WTC11 (cell line): ENCODE measurements around the gene TAS2R31. TPM values are rescaled to one million over a fixed set of nuclear protein-coding genes. Genes with fewer than 3 reads are reported as not detected.

Experiments
- ATAC-seq: fragments of 200-7000 bp; cut with Tn5 transposase; 2 replicates; pipeline ENCODE4 v1.10.0; 2021; ENCODE audit warnings: mild to moderate bottlenecking, moderate library complexity
- CTCF ChIA-PET: fragments of 300-600 bp; sonication (Branson Sonifier 250); formaldehyde crosslinking; loops from one replicate; lab custom pipeline; 2021; ENCODE audit warnings: antibody characterized with exemption; lab: Charles Lee
- POLR2A ChIA-PET: fragments of 350-600 bp; sonication (Branson Sonifier 250); formaldehyde crosslinking; loops from one replicate; lab custom pipeline; 2021; ENCODE audit warnings: antibody characterized with exemption; lab: Charles Lee
- DNase-seq: peaks from one replicate; pipeline ENCODE4 v3.0.0; 2021; ENCODE audit warnings: low spot score
- H3K27ac Mint-ChIP-seq: 2 replicates; pipeline ENCODE4 v1.8.0; 2021; ENCODE audit warnings: mixed read lengths
- H3K27me3 Mint-ChIP-seq: 2 replicates; pipeline ENCODE4 v1.8.0; 2021; ENCODE audit warnings: low read depth, mild to moderate bottlenecking, moderate library complexity, mixed read lengths
- H3K36me3 Mint-ChIP-seq: 2 replicates; pipeline ENCODE4 v1.8.0; 2021; ENCODE audit warnings: mixed read lengths
- H3K4me1 Mint-ChIP-seq: 2 replicates; pipeline ENCODE4 v1.8.0; 2022; ENCODE audit warnings: mixed read lengths
- H3K4me3 Mint-ChIP-seq: 2 replicates; pipeline ENCODE4 v1.8.0; 2021; ENCODE audit warnings: mild to moderate bottlenecking, moderate library complexity, mixed read lengths
- H3K9me3 Mint-ChIP-seq: 2 replicates; pipeline ENCODE4 v1.8.0; 2021; ENCODE audit warnings: mixed read lengths
- CTCF ChIP-seq: fragments of 200-600 bp; IDR thresholded peaks from 2 replicates; pipeline ENCODE4 v1.8.0; 2022; ENCODE audit warnings: antibody characterized with exemption
- ERG ChIP-seq: fragments of 250-450 bp; sonication (Bioruptor Pico); IDR thresholded peaks from 2 replicates; pipeline ENCODE4 v1.8.0; 2021; ENCODE audit warnings: mild to moderate bottlenecking
- FOXK1 ChIP-seq: sonication (generic); formaldehyde crosslinking; IDR thresholded peaks from 2 replicates; pipeline ENCODE4 v1.8.0; 2022; ENCODE audit warnings: mild to moderate bottlenecking, moderate library complexity, missing genetic modification reagents
- GABPB1 ChIP-seq: sonication (generic); formaldehyde crosslinking; IDR thresholded peaks from 2 replicates; pipeline ENCODE4 v1.8.1; 2023; ENCODE audit warnings: mild to moderate bottlenecking, missing genetic modification reagents
- GRHL2 ChIP-seq: fragments of 250-450 bp; sonication (Bioruptor Pico); IDR thresholded peaks from 2 replicates; pipeline ENCODE4 v1.8.0; 2022; ENCODE audit warnings: mild to moderate bottlenecking, moderate library complexity; ENCODE audit not compliant: insufficient replicate concordance, severe bottlenecking
- GTF2I ChIP-seq: fragments of 250-450 bp; sonication (Bioruptor Pico); conservative IDR thresholded peaks from 2 replicates; pipeline ENCODE4 v1.4.0; 2021; ENCODE audit warnings: mild to moderate bottlenecking
- IRF1 ChIP-seq: sonication (generic); formaldehyde crosslinking; IDR thresholded peaks from 2 replicates; pipeline ENCODE4 v1.8.0; 2023; ENCODE audit warnings: missing genetic modification reagents
- IRF2 ChIP-seq: sonication (generic); formaldehyde crosslinking; IDR thresholded peaks from 2 replicates; pipeline ENCODE4 v1.8.0; 2022; ENCODE audit warnings: low read depth, missing genetic modification reagents, borderline replicate concordance
- JUN ChIP-seq: sonication (generic); formaldehyde crosslinking; IDR thresholded peaks from 2 replicates; pipeline ENCODE4 v1.8.0; 2023; ENCODE audit warnings: mild to moderate bottlenecking, missing genetic modification reagents
- KAT7 ChIP-seq: sonication (generic); formaldehyde crosslinking; IDR thresholded peaks from 2 replicates; pipeline ENCODE4 v1.8.1; 2023; ENCODE audit warnings: missing genetic modification reagents, mild to moderate bottlenecking, borderline replicate concordance
- MLX ChIP-seq: sonication (generic); formaldehyde crosslinking; IDR thresholded peaks from 2 replicates; pipeline ENCODE4 v1.8.1; 2023; ENCODE audit warnings: mild to moderate bottlenecking, missing genetic modification reagents, moderate library complexity
- NFATC4 ChIP-seq: fragments of 250-450 bp; sonication (Bioruptor Pico); IDR thresholded peaks from 2 replicates; pipeline ENCODE4 v1.9.0; 2021; ENCODE audit warnings: mild to moderate bottlenecking
- NR3C1 ChIP-seq: sonication (generic); formaldehyde crosslinking; conservative IDR thresholded peaks from 2 replicates; pipeline ENCODE4 v1.8.1; 2023; ENCODE audit warnings: low read depth, mild to moderate bottlenecking, missing genetic modification reagents
- PRRX2 ChIP-seq: fragments of 250-450 bp; sonication (Bioruptor Pico); IDR thresholded peaks from 2 replicates; pipeline ENCODE4 v1.8.0; 2021; ENCODE audit warnings: mild to moderate bottlenecking
- ZBTB43 ChIP-seq: sonication (generic); formaldehyde crosslinking; IDR thresholded peaks from 2 replicates; pipeline ENCODE4 v1.8.1; 2023; ENCODE audit warnings: mild to moderate bottlenecking, missing genetic modification reagents
- ZNF263 ChIP-seq: sonication (generic); formaldehyde crosslinking; IDR thresholded peaks from 2 replicates; pipeline ENCODE4 v1.8.1; 2022; ENCODE audit warnings: low read depth, mild to moderate bottlenecking, moderate library complexity, missing genetic modification reagents
- ZNF281 ChIP-seq: sonication (generic); formaldehyde crosslinking; IDR thresholded peaks from 2 replicates; pipeline ENCODE4 v1.8.0; 2023; ENCODE audit warnings: mild to moderate bottlenecking, missing genetic modification reagents
- ZNF416 ChIP-seq: fragments of 250-450 bp; sonication (Bioruptor Pico); IDR thresholded peaks from 2 replicates; pipeline ENCODE4 v1.9.0; 2021; ENCODE audit warnings: mild to moderate bottlenecking, inconsistent platforms
- ZNF671 ChIP-seq: fragments of 250-450 bp; sonication (Bioruptor Pico); IDR thresholded peaks from 2 replicates; pipeline ENCODE4 v1.8.0; 2021; ENCODE audit warnings: mild to moderate bottlenecking
- ZSCAN18 ChIP-seq: fragments of 250-450 bp; sonication (Bioruptor Pico); IDR thresholded peaks from 2 replicates; pipeline ENCODE4 v2.1.2; 2022; ENCODE audit warnings: mild to moderate bottlenecking, moderate library complexity
- total RNA-seq: library from RNA; stranded (reverse); gene quantifications from 3 replicates; pipeline ENCODE4 v1.2.3, GENCODE V29; 2021

TAS2R31 gene
- total RNA-seq, 1 experiment from 2014 or later = 1.9 TPM

GRCh38 chr12:11071414-11071813 lies 40.2 kb upstream of the TAS2R31 start:
- ATAC-seq (peak; percentile 93), DNase-seq (no peak)
- Mint-ChIP-seq H3K4me1 (peaks cover 17% of the 10 kb centered on the region), H3K27ac (no peak overlapping the region), H3K4me3 (no peak overlapping the region), H3K27me3 (peaks cover 24% of the 10 kb centered on the region), H3K9me3 (0 out of 2 replicates have a peak, but pooled peaks cover 5% of the 10 kb centered on the region), H3K36me3 (no peaks in the 10 kb centered on the region)
- TF ChIP-seq MLX (CRISPR knock-in tag) (no peak), IRF2 (CRISPR knock-in tag) (no peak), GABPB1 (peak; percentile 67), ZNF671 (no peak), ERG (no peak)
- POLR2A ChIA-PET = no interaction called here
- CTCF ChIA-PET = no interaction called here

GRCh38 chr12:11070999-11071398 lies 39.8 kb upstream of the TAS2R31 start:
- Mint-ChIP-seq H3K4me1 (peaks cover 17% of the 10 kb centered on the region), H3K4me3 (no peak overlapping the region), H3K27ac (no peak overlapping the region), H3K27me3 (peaks cover 24% of the 10 kb centered on the region), H3K36me3 (no peaks in the 10 kb centered on the region), H3K9me3 (0 out of 2 replicates have a peak, but pooled peaks cover 5% of the 10 kb centered on the region)
- ChIA-PET POLR2A (no interaction called here), CTCF (no interaction called here)
- TF ChIP-seq GRHL2 (CRISPR knock-in tag) (no peak), MLX (CRISPR knock-in tag) (no peak), GTF2I (CRISPR knock-in tag) (no peak), NFATC4 (CRISPR knock-in tag) (no peak), ZNF281 (no peak), ZBTB43 (no peak), ZNF416 (CRISPR knock-in tag) (no peak), FOXK1 (CRISPR knock-in tag) (no peak), KAT7 (no peak), JUN (no peak), NR3C1 (no peak), ZNF263 (CRISPR knock-in tag) (no peak), CTCF (no peak), GABPB1 (no peak), PRRX2 (CRISPR knock-in tag) (no peak), IRF1 (CRISPR knock-in tag) (no peak), ZSCAN18 (CRISPR knock-in tag) (no peak)
- DNase-seq = no peak
- no peak for ATAC-seq
